HFFc6 (cell line): ENCODE results near the gene GPC6. TPM values are rescaled to one million over a fixed set of nuclear protein-coding genes. Genes with fewer than 3 reads are reported as not detected.

Experiments
- DNase-seq: peaks from one replicate; pipeline ENCODE4 v3.0.0-alpha.2; 2018
- H3K27ac Mint-ChIP-seq: 2 replicates; pipeline ENCODE4 v1.8.0; 2020; ENCODE audit warnings: mild to moderate bottlenecking, mixed read lengths
- H3K27me3 Mint-ChIP-seq: 2 replicates; pipeline ENCODE4 v1.8.0; 2021; ENCODE audit warnings: mild to moderate bottlenecking, moderate library complexity, mixed read lengths; ENCODE audit not compliant: insufficient read depth
- H3K36me3 Mint-ChIP-seq: 2 replicates; pipeline ENCODE4 v1.8.0; 2021; ENCODE audit warnings: low read depth, mixed read lengths
- H3K4me1 Mint-ChIP-seq: 2 replicates; pipeline ENCODE4 v1.8.0; 2020; ENCODE audit warnings: low read depth, mixed read lengths
- H3K4me3 Mint-ChIP-seq: 2 replicates; pipeline ENCODE4 v1.8.0; 2020; ENCODE audit warnings: mild to moderate bottlenecking, moderate library complexity, mixed read lengths
- H3K9me3 Mint-ChIP-seq: 2 replicates; pipeline ENCODE4 v1.8.0; 2020; ENCODE audit warnings: mild to moderate bottlenecking, mixed read lengths
- CTCF ChIP-seq: fragments of 200-600 bp; sonication (generic); IDR thresholded peaks from 2 replicates; pipeline ENCODE4 v1.5.0; 2021; ENCODE audit warnings: antibody characterized with exemption, mild to moderate bottlenecking
- total RNA-seq, 6 experiments: library from RNA; stranded (reverse); fragmentation: NEBNext Ultra II Directional; extraction: Animal tissue kit (Norgen Biotek cat#: 25700); gene quantifications; 2 replicates in 1 of 6; 3 replicates in 5 of 6; pipeline ENCODE4 v1.2.3, GENCODE V29; 2021

The GPC6 gene
- total RNA-seq, 6 experiments from 2014 or later: 3.0 to 5.3 (median 4.4) TPM

GRCh38 chr13:94415500-94416237 lies 1189.1 kb downstream of the GPC6 start:
- H3K36me3 Mint-ChIP-seq: no peaks in the 10 kb centered on the region
- DNase-seq: no peak
- H3K27me3 Mint-ChIP-seq: peaks cover 3% of the 10 kb centered on the region
- no peaks in the 10 kb centered on the region for H3K9me3 Mint-ChIP-seq
- no peak for TF ChIP-seq CTCF
- no peak overlapping the region for H3K27ac Mint-ChIP-seq
- H3K4me1 Mint-ChIP-seq: peaks cover 14% of the 10 kb centered on the region
- no peak overlapping the region for H3K4me3 Mint-ChIP-seq

DNA sequence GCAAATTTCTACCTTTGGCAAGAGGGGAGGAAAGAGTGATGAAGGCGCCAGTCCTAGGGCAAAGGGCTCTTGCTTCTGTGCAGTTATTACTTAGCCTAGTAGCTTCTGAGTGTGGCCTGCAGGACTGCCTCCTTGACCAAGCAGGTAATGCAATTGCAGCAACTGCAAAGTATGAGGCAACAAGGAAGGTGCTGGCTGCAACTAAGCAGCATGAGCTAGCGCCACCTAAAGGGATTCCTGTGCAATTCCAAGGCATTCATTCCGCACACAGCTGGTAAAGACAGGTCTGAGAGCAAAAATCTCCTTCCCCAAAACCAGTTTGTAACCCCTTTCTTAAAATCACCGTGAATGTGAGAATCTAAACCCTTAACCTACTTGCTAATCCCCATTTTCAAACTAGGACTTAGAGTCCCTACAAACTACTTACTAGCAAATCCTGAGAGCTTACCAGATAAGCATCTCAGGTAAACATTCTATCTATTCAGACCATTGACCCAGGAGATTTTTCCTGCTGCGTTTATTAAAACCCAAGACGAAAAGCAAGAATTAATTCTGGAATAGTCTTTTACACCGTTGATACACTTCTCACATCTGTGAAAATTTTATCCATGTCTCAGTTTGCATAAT lies 1190.0 kb downstream of the GPC6 start:
- H3K27ac Mint-ChIP-seq: no peak overlapping the region
- no peak for DNase-seq
- H3K4me1 Mint-ChIP-seq: peaks cover 14% of the 10 kb centered on the region
- peak; percentile 67 for TF ChIP-seq CTCF
- H3K36me3 Mint-ChIP-seq: no peaks in the 10 kb centered on the region
- no peak overlapping the region for H3K4me3 Mint-ChIP-seq
- no peaks in the 10 kb centered on the region for H3K9me3 Mint-ChIP-seq
- peaks cover 3% of the 10 kb centered on the region for H3K27me3 Mint-ChIP-seq

DNA sequence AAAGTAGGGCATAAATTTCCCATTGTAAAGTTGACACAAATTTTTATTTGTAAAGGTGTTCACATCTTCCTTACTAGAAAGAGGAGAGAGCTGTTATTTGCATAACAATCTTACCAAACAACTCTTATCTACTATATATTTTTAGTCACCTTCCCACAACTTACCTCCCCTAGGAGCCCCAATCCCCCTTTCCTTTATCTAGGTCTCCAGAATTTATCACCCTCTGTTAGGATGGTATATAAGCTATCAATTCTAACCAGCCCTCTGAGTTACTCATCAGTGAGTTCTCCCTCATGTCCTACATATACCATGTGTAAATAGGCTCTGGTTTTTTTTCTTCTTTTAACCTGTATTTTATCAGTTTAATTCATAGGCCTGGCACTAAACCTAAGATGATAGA lies 1190.7 kb downstream of the GPC6 start:
- Mint-ChIP-seq H3K4me1 (peaks cover 14% of the 10 kb centered on the region), H3K27me3 (peaks cover 3% of the 10 kb centered on the region), H3K36me3 (no peaks in the 10 kb centered on the region), H3K27ac (no peak overlapping the region), H3K9me3 (no peaks in the 10 kb centered on the region), H3K4me3 (no peak overlapping the region)
- no peak for TF ChIP-seq CTCF
- DNase-seq: no peak

DNA sequence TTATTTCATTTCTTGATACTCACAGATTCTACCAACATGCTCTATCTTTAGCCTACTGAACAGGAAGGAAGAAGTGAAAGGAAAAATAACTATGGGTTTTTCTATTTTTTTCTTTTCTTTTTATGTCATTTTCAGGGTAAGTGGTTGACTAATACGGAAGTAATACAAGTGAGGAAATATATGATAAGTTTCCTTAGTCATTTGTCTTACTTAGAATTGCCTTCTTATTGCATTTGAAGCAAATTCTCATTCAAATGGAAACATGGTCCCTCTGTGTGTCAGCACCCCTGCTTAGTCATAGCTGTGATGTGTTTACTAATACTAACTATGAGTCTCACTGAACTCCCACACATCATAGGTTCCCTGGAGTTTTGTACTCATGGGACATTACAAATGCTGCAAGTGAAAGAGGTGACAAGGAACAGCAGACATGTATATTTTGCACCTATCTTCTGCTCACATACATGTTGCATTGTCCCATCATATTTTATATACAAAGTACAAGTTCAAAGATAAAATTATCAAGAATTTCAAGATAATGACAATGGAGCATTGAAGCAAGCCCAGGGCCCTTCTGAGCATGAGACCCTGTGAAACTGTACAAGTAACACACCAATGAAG lies 1192.8 kb downstream of the GPC6 start:
- peaks cover 14% of the 10 kb centered on the region for H3K4me1 Mint-ChIP-seq
- DNase-seq: peak; percentile 11
- H3K36me3 Mint-ChIP-seq: no peaks in the 10 kb centered on the region
- TF ChIP-seq CTCF: no peak
- H3K27me3 Mint-ChIP-seq: peaks cover 3% of the 10 kb centered on the region
- H3K4me3 Mint-ChIP-seq: no peak overlapping the region
- H3K9me3 Mint-ChIP-seq: no peaks in the 10 kb centered on the region
- H3K27ac Mint-ChIP-seq: no peak overlapping the region

GRCh38 chr13:94419925-94420305 lies 1193.3 kb downstream of the GPC6 start:
- Mint-ChIP-seq H3K27ac (no peak overlapping the region), H3K36me3 (no peaks in the 10 kb centered on the region), H3K9me3 (no peaks in the 10 kb centered on the region), H3K4me1 (peaks cover 14% of the 10 kb centered on the region), H3K4me3 (no peak overlapping the region), H3K27me3 (peaks cover 3% of the 10 kb centered on the region)
- TF ChIP-seq CTCF: no peak
- no peak for DNase-seq
